GM23248 (cell line): ENCODE data around the gene MATR3.

Experiments used
- EZH2 ChIP-seq: fragments of 200-600 bp; sonication (generic); IDR thresholded peaks from 2 replicates; pipeline ENCODE4 v1.6.1; 2018; ENCODE audit warnings: antibody characterized with exemption, mild to moderate bottlenecking; ENCODE audit not compliant: insufficient read depth, poor library complexity, severe bottlenecking
- EZH2phosphoT487 ChIP-seq: fragments of 200-600 bp; sonication (generic); IDR thresholded peaks from 2 replicates; pipeline ENCODE4 v1.6.1; 2018; ENCODE audit warnings: antibody characterized with exemption, moderate library complexity, mild to moderate bottlenecking, low read depth; ENCODE audit not compliant: insufficient read depth

DNA sequence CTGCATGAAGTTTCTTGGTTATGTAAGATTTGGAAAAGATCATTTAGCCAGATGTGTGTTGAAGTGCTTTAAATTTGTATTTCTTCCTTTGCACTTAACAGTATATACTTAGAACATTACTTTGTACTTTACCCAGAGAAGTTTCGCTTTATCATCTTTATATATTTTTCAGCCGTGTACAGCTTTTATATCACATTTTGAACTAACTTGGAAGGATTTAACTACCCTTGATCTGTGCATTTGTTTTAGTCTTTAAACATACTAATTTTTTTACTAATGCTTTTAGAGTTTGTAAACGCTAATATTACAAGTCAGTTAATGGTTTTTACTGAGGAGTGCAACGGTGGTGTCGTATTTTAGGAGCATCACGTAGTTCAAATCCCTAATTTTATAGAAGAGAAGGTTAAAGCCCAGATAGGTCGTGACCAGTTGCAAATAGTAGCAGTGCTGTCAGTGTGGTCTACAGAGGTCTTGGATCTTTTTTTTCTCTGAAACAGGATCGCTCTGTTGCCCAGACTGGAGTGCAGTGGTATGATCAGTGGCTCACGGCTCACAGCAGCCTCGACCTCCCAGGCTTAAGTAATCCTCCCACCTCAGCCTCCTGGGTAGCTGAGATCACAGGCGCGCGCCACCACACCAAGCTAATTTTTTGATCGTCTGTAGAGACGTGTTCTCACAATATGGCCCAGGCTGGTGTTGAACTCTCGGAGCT lies 2.0 kb downstream of the MATR3 start:
- TF ChIP-seq EZH2phosphoT487 (no peak), EZH2 (no peak)
